ENCODE measurements around the gene MMS22L.

Gene MMS22L

DNA sequence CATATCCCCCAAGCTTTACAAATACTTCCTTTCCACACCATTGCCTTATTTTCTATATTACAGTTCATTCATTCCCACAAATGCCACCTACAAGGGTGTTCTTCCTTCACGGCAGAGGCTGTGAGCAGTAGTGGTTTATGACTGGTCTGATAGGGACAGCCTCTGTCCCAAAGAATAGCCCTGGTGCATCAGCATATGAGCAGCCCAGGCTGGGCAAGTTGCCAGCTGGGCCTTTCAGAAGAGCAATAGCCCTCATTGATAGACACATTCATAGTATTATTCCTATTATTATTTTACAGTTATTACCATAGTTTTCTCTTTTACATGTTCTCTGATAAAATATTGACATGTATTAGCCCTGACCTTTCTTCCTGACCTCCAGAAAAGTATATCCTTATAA, 149.9 kb downstream of the MMS22L start:
- no peak for DNase-seq

DNA sequence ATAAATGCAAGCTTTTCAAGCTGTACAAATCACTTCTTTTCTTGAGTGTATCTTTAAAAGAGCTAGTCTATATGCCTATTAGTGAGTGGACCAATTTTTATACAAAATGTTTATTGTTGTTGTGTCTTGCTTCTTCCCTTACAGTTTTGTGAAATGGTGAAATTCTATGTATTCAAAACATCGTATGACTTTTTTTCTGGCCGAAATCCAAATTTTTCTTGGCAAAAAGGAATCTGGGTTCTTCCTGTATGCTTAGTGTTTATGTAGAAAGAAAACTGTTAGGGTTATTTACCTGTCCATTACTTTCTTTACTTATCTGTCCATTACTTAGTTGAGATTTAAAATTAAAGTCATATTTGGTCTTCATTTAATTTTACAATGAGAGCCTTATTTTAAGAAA, 153.9 kb downstream of the MMS22L start:
- no peak for DNase-seq

- no peak for DNase-seq
Observed at GRCh38 chr6:97128507-97128906, 154.5 kb downstream of the MMS22L start.

DNA sequence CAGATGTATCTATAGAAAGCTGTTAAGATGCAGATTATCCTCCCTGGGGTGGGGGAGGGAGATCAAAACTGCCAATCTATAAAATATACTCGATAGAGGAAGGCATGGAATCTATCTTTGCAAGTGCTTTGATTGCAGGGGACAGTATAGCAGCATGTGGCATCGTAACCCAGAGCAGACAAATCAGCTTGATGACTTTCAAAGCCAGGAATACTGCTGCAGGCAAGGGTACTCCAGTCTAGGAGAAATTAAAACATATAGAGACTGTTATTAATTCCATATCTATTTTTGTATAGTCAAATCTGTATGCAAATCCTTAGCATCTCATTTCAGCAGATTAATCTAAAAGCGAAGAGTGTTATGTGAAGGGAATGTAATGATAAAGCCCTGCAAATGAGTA, 159.4 kb downstream of the MMS22L start:
- DNase-seq = no peak

DNA sequence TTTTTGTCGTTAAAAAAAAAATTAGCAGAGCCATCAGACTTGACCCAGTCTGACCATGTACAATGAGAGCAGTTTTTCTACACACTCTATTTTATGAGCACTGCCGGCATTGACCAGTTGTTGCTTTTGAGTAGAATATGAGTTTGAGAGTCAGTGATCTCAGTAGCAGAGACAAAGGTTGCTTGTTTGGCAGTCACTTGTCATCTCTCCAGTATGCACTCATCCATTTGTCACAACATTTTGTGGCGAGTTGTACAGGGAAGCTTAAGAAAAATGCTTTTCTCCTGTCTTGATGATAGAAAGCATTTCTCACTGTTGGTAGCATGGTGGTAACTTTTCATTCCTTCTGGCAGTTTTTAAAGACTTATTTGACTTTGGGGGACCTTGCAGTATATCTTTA, 159.9 kb downstream of the MMS22L start:
- no peak for DNase-seq

- DNase-seq = no peak
Observed at GRCh38 chr6:97120511-97120910, 162.5 kb downstream of the MMS22L start.

DNA sequence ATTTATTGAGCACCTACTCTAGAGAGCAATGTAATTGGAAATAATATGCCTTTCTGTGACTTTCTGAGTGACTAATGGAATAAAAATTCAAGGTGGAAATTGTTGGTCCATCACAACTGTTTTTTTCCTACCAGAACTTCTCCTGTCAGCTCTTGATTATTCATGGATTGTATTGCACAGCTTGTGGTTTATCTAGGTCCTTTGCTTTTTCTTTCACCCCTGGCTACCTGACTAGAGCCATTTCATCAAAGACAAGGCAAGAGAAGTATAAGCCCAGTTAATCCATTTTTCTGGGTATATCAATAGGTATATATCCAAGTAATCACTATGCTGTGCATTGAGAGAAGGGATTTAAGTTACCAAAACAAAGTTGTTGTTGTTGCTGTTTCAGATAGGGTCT, 168.4 kb downstream of the MMS22L start:
- no peak for DNase-seq

- DNase-seq = no peak
Observed at GRCh38 chr6:97113170-97113569, 169.8 kb downstream of the MMS22L start.

DNA sequence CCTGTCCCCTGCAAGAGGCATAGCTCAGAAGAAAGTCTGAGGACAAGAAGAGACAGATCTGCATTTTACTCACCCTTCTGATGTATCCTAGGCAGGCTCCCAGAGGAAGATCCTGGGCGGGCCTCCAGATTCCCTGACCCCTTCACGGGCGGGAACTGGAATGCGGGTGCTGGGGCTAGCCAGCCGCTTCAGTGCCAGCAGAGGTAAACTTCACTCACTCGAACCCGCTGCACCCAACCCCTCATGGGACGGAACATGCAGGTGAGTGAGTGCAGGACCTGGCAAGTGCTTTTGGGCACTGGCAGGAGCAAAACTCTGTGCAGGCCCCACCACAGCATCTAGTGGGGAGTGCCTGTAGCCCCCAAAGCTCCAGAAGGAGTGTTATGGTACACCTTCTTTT, 171.8 kb downstream of the MMS22L start:
- DNase-seq = no peak

- no peak for DNase-seq
Observed at GRCh38 chr6:97110626-97111025, 172.4 kb downstream of the MMS22L start.

- DNase-seq = no peak
Observed at GRCh38 chr6:97110149-97110548, 172.9 kb downstream of the MMS22L start.

- DNase-seq = no peak
Observed at GRCh38 chr6:97109444-97109843, 173.6 kb downstream of the MMS22L start.

DNA sequence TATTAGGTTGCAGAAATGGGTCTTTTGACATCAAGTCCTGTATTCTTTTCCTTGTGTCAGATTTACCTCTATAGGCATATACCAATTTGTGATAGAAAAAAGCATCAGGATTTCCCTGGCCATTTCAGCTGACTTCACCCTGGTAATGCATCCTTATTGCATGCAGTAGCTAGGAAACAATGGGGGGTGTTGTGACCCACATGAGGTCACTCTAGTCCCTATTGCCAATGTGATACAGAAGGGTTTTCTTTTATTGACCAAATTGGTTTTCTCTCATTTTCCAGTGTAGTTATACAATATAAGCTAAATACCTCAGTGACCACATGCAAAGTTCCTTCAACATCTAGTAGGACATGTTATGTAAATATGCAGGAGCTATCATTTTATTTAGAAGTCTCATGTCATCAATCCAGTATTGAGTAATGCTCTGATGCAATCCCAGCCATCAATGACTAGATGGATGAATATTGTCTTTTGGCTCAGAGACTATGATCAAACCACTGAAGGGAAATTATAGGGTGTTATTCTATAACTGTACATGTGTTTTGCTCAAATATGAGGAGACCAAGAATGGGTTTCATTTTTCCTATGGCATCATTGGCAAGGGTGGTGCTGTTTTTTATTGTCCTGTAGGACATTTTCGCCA, 180.7 kb downstream of the MMS22L start:
- DNase-seq = no peak

DNA sequence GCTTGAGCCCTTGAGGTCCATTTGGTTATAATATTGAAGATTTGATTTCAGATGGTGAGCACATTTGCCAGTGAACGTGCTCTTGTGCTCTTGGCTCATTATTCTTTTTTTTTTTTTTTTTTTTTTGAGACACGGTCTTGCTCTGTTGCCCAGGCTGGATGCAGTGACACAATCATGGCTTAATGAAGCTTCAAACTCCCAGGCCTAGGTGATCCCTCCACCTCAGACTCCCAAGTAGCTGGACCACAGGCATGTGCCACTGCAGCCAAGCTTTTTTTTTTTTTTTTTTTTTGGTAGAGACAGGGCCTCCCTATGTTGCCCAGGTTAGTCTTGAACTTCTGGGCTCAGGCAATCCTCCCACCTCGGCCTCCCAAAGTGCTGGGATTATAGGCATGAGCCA, 182.3 kb downstream of the MMS22L start:
- no peak for DNase-seq

DNA sequence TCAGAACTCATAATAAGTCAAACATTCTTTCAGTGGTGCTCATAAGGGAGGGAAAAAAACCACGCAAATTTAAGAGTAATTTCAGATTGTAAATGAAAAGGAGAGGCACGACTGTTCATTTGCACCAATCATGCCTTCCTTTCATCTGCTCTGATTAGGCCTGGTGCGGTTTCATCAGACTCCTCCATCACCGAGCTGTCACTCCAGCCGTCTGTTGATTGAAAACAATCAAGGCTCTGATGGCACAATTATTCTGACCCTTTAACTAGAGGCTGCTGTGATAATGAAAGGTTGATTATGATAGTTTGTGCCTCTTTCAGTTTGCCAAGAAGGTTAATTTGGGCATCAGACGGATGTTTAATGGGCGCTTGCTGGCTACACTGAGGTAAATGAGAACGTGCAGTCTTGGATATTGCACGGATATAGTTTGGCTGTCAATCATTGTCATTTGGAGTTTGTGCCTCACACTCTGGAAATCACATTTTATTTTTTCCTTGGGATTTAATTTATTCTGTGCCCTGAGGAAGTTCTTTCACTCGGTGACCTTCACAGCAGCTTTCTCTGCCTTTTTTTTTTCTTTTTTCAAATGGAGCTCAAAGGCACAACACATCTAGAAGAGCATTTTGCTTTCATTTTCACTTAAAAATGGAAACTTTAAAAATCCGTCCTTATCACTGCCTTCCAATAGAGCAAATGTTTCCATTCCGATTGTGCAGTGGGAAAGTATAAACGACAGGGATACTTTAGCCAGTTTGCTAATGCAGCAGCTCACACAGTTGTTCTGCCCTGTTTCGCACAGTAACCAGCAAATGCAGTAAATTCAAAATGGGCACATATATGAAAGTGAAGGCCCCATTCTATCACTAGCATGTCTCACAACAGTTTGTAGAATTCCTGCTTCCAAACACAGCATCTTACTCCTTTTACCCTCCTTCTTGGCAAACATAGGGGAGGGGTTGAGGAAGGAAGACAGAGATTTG, 185.7 kb downstream of the MMS22L start:
- DNase-seq = no peak

DNA sequence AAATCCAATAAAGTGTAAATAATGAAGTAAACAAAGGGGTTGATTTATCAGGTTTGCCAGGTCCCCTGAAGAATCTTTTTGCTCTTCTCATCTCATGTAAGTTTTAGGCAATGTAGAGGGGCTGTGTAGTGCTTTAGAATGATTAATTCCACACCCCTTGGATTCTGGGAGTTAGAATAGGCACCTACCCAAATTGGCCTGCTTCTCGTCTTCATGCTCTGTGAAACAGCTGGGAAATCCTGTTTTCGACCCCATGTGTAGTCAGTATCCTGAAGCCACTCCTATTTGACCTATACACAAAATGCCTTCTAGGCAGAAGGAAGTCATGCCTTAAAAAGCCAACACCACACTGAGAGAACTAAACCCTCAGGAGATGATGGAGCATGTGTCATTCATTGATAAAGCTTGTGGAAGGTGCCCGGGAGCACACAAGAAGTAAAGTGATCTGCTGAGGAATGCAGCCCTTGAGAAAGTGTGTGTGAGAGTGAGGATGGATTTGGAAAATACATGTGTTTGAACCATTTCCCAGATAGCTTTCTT, 187.6 kb downstream of the MMS22L start:
- no peak for DNase-seq

DNA sequence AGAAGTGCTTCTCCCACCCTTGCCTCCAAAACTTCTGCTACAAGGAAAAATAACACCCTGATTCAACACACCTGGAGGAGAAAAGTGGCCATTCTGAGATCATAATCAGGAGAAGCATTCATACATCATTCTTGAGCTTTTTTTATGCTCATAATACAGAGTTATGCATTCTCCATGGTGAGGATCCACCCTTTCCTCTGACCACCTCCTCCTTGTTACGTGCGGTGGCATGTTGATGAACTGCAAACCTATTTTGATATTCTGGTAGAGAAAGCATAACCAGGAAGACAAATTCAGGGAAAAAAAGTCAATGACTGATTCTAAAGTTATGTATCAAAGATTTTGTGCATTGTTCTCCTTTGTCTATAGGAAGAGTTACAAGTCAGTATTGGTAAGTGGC, 188.6 kb downstream of the MMS22L start:
- DNase-seq = no peak

- DNase-seq = no peak
Observed at GRCh38 chr6:97092673-97093305, 190.2 kb downstream of the MMS22L start.
